Central memory CD8-positive, alpha-beta T cell (primary cell): Measurements from ENCODE around the gene HDAC4.
A peak's percentile ranks its signal among the peaks of the same experiment; 100 is the strongest.

Experiments used
- ATAC-seq: fragments of 150-1000 bp; cut with Tn5 transposase; replicated peaks from 2 replicates; pipeline ENCODE4 v1.10.0; 2022; ENCODE audit warnings: mild to moderate bottlenecking, moderate FRiP score, moderate number of reproducible peaks; ENCODE audit not compliant: poor library complexity, severe bottlenecking; ENCODE audit errors: extremely low read depth
- DNase-seq, 2 donors: peaks; one replicate each; pipeline ENCODE4 v3.0.0; 2021; ENCODE audit warnings: low spot score in 2 of 2
- H3K27ac Mint-ChIP-seq: one replicate; pipeline ENCODE4 v1.8.0; 2022; ENCODE audit warnings: low read depth, mild to moderate bottlenecking, moderate library complexity, mixed read lengths
- H3K27me3 Mint-ChIP-seq: one replicate; pipeline ENCODE4 v1.8.0; 2022; ENCODE audit warnings: mixed read lengths
- H3K36me3 Mint-ChIP-seq: one replicate; pipeline ENCODE4 v1.8.0; 2022; ENCODE audit warnings: mild to moderate bottlenecking, moderate library complexity, mixed read lengths; ENCODE audit not compliant: insufficient read depth
- H3K4me1 Mint-ChIP-seq: one replicate; pipeline ENCODE4 v1.8.0; 2022; ENCODE audit warnings: mixed read lengths
- H3K4me3 Mint-ChIP-seq: one replicate; pipeline ENCODE4 v1.8.0; 2022; ENCODE audit warnings: mild to moderate bottlenecking, moderate library complexity, mixed read lengths
- H3K9me3 Mint-ChIP-seq: one replicate; pipeline ENCODE4 v1.8.0; 2022; ENCODE audit warnings: mixed read lengths

Gene HDAC4

GRCh38 chr2:239322416-239323086 lies 78.3 kb downstream of the HDAC4 start:
- H3K36me3 Mint-ChIP-seq = peaks cover 1% of the 10 kb centered on the region
- no peaks in the 10 kb centered on the region for H3K9me3 Mint-ChIP-seq
- H3K4me1 Mint-ChIP-seq = peaks cover 38% of the 10 kb centered on the region
- peak overlapping the region; percentile 27 for H3K4me3 Mint-ChIP-seq
- ATAC-seq (peak; percentile 30), DNase-seq (no peak)
- H3K27ac Mint-ChIP-seq = peak overlapping the region; percentile 91
- H3K27me3 Mint-ChIP-seq = no peaks in the 10 kb centered on the region

GRCh38 chr2:239321596-239322415 lies 79.0 kb downstream of the HDAC4 start:
- Mint-ChIP-seq H3K9me3 (no peaks in the 10 kb centered on the region), H3K4me1 (peaks cover 43% of the 10 kb centered on the region), H3K27ac (peak overlapping the region; percentile 91), H3K36me3 (peaks cover 1% of the 10 kb centered on the region), H3K27me3 (no peaks in the 10 kb centered on the region), H3K4me3 (peak overlapping the region; percentile 27)
- ATAC-seq = peak; percentile 65
- peak in 1 of 2 donors; percentile 33 for DNase-seq

- Mint-ChIP-seq H3K36me3 (peaks cover 1% of the 10 kb centered on the region), H3K27me3 (no peaks in the 10 kb centered on the region), H3K9me3 (no peaks in the 10 kb centered on the region), H3K4me1 (peaks cover 58% of the 10 kb centered on the region), H3K27ac (peak overlapping the region; percentile 77), H3K4me3 (peak overlapping the region; percentile 64)
- DNase-seq (no peak), ATAC-seq (no peak)
Measured at GRCh38 chr2:239318790-239319661, 81.8 kb downstream of the HDAC4 start.

- Mint-ChIP-seq H3K36me3 (peaks cover 1% of the 10 kb centered on the region), H3K4me1 (peaks cover 55% of the 10 kb centered on the region), H3K9me3 (no peaks in the 10 kb centered on the region), H3K27ac (peak overlapping the region; percentile 51), H3K4me3 (no peak overlapping the region), H3K27me3 (no peaks in the 10 kb centered on the region)
- ATAC-seq = no peak
- DNase-seq = no peak
Measured at GRCh38 chr2:239318151-239318611, 82.6 kb downstream of the HDAC4 start.

DNA sequence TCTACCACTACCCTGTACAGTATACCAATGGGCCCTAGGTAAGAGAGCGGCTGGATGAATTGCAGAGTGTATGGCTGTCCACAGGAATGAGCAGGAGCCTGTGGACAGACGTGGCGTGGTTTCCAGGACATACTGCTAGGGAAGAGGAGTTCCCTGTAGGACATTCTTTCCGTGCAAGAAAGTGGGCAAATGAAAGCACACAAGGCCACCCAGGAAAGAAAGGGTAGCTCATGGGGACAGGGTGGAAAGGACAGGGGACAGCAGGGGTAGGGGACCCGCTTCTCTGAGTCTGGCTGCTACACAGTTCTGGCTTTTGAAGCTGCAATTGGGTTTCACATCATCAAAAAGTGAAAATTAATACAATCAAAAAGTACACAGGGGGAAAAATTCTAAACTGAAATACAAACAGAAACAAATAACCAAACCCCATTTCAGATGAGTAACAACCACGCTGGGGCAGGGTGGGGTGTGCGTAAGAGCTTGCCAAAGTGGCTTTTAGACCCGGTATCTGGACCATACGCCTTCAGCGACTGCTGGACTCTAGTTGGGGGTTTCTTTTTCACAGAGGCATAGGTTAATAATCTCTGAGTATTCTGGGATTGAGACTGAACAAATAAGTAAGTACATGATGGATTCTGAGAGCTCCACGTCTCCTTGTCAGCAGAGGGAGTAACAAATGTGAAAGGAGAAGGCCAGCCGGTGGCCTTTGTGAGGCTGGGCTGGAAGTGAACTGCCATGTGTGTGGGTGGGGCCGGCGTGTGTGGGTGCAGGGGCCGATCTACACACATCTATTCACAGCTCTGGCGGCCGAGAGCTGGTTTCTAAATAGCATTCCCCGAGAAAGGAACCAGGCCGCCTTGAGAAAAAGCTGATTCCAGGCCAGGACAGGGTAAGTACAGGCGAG lies 84.0 kb downstream of the HDAC4 start:
- H3K9me3 Mint-ChIP-seq = no peaks in the 10 kb centered on the region
- H3K27me3 Mint-ChIP-seq = no peaks in the 10 kb centered on the region
- ATAC-seq = no peak
- no peak for DNase-seq
- H3K4me3 Mint-ChIP-seq = no peak overlapping the region
- H3K36me3 Mint-ChIP-seq = peaks cover 1% of the 10 kb centered on the region
- H3K4me1 Mint-ChIP-seq = peaks cover 42% of the 10 kb centered on the region
- peak overlapping the region; percentile 89 for H3K27ac Mint-ChIP-seq

DNA sequence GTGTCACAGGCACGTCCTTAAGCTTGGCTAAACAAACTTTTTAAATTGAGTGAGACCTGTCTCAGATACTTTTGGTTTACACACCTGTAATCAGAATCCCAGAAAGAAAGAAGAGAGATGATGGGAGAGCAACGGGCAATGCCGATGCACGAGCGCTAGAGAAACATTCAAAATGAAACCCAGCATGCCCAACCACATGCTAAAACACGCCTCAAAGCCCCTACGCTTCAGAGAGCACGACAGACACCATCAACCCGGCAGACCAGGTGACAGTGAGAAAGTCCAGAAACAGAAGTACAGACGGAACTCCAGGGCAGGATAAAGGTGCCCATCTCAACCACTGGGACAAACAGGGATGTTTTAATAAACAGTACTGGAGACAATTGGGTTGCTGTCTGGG lies 85.5 kb downstream of the HDAC4 start:
- ATAC-seq = peak; percentile 52
- no peak for DNase-seq
- Mint-ChIP-seq H3K4me1 (peaks cover 36% of the 10 kb centered on the region), H3K36me3 (no peaks in the 10 kb centered on the region), H3K9me3 (no peaks in the 10 kb centered on the region), H3K4me3 (peak overlapping the region; percentile 72), H3K27ac (peak overlapping the region; percentile 89), H3K27me3 (no peaks in the 10 kb centered on the region)

DNA sequence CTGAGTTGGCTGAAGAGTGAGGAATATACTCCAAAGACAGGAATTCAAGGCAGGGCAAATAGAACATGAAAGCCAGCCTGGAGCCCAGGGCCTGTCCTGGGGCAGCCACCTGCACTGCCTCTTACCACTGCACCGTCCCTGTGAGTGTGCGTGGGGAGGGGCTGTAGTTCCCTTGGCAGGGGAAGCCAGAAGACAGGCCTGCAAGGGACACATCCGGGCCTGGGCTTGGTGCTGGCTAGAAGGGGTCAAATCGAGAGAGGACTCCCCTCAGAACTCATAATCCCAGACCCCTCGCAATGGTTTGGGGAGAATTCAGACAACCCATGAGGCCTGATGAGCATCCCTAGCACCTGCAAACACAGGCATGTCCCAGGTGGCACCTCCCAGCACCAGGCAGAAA lies 87.0 kb downstream of the HDAC4 start:
- Mint-ChIP-seq H3K27ac (peak overlapping the region; percentile 89), H3K27me3 (no peaks in the 10 kb centered on the region), H3K4me1 (peaks cover 37% of the 10 kb centered on the region), H3K9me3 (no peaks in the 10 kb centered on the region), H3K36me3 (no peaks in the 10 kb centered on the region), H3K4me3 (no peak overlapping the region)
- ATAC-seq (no peak), DNase-seq (no peak)

DNA sequence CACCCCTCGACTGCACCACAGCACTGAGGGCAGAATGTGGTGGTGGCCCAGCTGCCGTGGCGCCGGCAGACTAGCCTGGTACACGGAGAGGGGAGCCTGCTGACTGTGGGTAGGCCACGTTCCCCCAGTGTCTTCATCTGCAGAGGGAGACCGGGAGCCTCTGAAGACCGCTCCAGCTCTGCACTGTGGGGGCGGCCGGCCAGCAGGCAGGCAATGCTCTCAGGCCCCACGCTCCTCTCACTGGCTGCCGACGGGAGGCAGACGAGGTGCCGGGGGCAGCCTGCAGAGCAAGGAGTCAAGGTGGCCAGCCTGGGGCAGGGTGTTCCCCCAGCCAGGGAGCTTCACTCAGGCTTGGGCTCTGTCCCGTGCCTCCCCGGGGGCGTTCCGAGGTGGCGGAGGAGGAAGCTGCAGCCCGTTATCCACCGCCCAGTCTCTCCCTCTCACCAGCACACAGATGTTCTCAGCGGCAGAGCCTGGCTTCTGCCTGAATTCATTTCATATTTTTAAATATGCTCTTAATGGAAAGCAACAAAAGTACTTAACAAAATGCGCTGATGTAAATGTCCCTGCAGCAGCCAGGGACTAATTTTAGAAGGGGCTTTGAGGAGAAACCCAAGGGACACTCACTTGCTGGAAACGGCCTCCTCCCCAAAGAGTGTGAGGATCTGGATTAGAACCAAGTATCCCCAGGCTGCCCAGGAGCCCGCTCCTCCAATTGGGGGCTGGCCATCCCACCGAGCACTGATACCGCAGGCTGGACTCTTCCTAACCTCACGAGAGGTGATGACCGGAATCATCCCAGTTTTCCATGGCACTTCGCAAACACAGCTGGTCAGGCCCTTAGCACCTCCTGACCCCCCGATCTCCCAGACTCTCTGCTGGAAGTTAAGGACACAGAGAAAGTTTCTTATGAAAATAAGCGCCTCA lies 87.8 kb downstream of the HDAC4 start:
- Mint-ChIP-seq H3K36me3 (no peaks in the 10 kb centered on the region), H3K4me3 (no peak overlapping the region), H3K9me3 (no peaks in the 10 kb centered on the region), H3K4me1 (peaks cover 35% of the 10 kb centered on the region), H3K27me3 (no peaks in the 10 kb centered on the region), H3K27ac (no peak overlapping the region)
- DNase-seq (no peak), ATAC-seq (no peak)

DNA sequence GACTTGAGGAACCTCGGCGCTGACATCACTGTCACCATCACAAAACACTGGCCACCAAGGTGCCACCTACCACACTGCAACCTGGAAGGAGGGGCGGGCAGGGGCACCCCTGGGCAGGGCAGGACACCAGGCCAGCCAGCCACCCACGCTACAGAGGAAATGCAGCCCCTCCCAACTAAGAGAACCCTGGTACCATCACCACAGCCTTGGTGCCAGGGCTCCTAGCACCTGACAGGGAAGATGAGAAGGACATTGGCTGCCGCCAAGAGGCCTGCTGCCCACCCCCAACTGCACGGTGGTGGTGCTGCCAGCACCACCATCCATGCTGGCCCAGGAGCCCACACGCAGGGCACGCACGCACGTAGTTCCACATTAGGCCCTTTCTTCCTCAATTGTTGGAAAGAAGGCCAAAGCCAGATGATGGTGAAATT lies 88.7 kb downstream of the HDAC4 start:
- Mint-ChIP-seq H3K9me3 (no peaks in the 10 kb centered on the region), H3K27ac (no peak overlapping the region), H3K27me3 (no peaks in the 10 kb centered on the region), H3K4me1 (peaks cover 32% of the 10 kb centered on the region), H3K36me3 (no peaks in the 10 kb centered on the region), H3K4me3 (no peak overlapping the region)
- ATAC-seq (no peak), DNase-seq (no peak)

GRCh38 chr2:239311132-239312040 lies 89.4 kb downstream of the HDAC4 start:
- Mint-ChIP-seq H3K4me1 (peaks cover 25% of the 10 kb centered on the region), H3K27ac (no peak overlapping the region), H3K27me3 (no peaks in the 10 kb centered on the region), H3K4me3 (no peak overlapping the region), H3K9me3 (no peaks in the 10 kb centered on the region), H3K36me3 (no peaks in the 10 kb centered on the region)
- DNase-seq = no peak
- no peak for ATAC-seq
